Cardiac fibroblast (primary cell): Measurements from ENCODE around the gene RIPOR2.

Source experiments
- DNase-seq, 2 donors: peaks; one replicate each; pipeline versions ENCODE4 v3.0.0 to v3.0.0-alpha.2; 2010; ENCODE audit warnings: low read depth in 2 of 2
- H3K4me3 ChIP-seq, 2 donors: replicated peaks in 1 of 2; 1 replicate in 1 of 2; 2 replicates in 1 of 2; pipeline ENCODE4 v1.5.1; 2011; ENCODE audit warnings: low read depth in 2 of 2, low read length in 2 of 2, mild to moderate bottlenecking in 2 of 2, moderate library complexity in 1 of 2
- TF ChIP-seq, protein P1 (sequence below): IDR thresholded peaks from one replicate; pipeline ENCODE4 v1.5.1; 2011; ENCODE audit warnings: low read depth, mild to moderate bottlenecking, low read length, inconsistent platforms

RIPOR2 gene

DNA sequence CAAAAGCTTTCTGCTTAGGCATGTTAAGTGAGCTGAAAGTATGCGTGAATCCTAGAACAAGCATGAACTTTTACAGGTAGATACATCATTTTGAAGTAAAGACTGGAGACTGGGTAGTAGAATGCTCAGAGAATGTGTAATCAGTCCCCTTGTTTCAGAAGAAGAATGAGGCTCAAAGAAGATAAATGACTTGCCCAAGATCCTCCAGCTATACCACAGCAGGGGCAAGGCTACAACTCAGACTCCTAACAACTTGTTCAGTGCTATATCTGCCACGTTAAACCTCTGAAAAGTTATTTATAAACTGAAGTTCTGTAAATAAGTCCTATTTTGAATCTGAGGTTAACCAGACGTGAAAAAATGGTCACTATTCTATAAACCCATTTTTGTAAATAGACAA lies 2.9 kb downstream of the RIPOR2 start:
- H3K4me3 ChIP-seq: no peak overlapping the region
- TF ChIP-seq, protein P1, sequence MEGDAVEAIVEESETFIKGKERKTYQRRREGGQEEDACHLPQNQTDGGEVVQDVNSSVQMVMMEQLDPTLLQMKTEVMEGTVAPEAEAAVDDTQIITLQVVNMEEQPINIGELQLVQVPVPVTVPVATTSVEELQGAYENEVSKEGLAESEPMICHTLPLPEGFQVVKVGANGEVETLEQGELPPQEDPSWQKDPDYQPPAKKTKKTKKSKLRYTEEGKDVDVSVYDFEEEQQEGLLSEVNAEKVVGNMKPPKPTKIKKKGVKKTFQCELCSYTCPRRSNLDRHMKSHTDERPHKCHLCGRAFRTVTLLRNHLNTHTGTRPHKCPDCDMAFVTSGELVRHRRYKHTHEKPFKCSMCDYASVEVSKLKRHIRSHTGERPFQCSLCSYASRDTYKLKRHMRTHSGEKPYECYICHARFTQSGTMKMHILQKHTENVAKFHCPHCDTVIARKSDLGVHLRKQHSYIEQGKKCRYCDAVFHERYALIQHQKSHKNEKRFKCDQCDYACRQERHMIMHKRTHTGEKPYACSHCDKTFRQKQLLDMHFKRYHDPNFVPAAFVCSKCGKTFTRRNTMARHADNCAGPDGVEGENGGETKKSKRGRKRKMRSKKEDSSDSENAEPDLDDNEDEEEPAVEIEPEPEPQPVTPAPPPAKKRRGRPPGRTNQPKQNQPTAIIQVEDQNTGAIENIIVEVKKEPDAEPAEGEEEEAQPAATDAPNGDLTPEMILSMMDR: no peak
- no peak for DNase-seq

DNA sequence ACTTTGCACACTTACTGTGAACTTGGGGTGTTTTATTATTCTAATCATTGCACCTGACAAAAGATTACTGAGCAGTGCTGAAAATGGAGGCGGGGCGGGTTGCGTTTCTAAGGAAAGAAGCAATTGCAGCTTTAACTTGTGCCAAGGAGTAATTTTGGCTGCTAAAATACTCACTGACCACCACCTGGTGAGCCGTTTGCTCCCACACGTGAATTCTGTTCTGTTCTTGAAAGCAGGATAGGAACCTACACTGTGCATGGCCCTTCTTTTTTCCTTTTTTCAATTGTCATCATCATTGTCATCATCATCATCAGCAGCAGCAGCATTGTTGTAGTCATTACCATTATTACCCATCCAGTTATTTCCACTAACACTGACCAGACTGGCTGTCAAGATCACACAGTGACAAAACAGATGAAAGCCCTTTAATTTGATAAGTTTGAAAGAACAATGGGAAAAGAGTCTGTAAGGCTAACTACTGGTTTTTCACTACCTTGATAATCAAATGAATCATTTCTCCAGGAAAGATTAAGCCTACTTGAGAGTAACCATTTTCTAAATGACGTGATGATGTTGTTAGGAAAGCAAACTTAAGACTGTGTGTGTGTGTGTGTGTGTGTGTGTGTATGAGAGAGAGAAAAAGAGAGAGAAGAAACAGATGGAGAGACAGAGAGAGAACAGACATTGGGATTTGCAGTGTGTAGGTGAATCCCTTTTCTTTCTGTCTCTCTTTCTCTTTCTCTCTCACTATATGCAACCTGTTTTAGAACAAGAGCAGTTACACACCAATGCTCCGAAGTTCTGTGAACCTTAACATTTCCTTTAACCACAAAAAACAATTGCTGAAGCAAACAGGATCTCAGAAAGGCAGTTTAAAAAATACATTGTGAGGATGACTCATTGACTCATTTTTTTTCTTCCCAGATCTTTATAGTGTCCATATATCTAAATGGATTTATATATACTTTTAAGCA lies 3.8 kb downstream of the RIPOR2 start:
- TF ChIP-seq, protein P1: no peak
- no peak overlapping the region for H3K4me3 ChIP-seq
- DNase-seq: peak; percentile 52 to 56

DNA sequence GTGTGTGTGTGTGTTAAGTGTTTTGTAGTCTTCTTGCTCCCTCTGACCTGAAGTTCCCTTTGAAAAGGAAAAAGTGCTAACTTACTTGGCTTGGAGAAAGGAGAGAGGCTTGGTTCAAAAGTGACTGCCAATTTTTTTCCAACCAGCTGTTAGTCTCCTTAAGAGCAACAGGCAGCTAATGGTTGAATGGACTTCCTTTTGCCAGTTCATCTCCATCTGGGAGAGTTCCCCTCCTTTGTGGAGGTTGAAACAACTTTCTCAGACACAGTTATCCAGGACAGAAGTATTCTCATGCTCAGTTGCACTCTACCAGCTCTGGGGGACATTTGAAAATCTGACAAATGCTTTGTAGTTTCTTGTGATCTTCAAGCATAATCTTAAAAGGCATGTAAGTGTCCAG lies 4.5 kb downstream of the RIPOR2 start:
- no peak overlapping the region for H3K4me3 ChIP-seq
- DNase-seq: peak in 1 of 2 donors; percentile 72
- TF ChIP-seq, protein P1: no peak

DNA sequence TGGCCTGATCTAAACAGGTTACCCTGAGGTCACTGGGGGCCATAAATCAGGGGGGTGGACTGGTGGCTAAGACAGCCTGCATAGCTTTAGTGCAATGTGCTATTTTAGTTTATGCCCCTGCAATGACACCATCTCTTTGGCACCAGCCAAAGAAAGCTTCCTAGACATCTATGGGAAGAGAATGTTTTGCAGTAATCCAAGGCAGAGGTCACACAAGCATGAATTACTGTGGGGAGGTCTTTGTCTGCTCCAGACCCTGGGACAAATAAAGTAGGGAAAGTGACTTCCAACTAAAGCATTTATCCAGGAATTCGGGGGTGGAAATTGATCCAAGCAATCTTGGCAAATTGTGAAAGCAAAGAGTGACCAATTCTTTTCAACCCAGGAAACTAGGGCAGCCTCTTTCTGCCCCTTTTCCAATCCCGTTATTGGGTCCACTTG lies 5.3 kb downstream of the RIPOR2 start:
- no peak overlapping the region for H3K4me3 ChIP-seq
- peak; percentile 7 to 62 for DNase-seq
- TF ChIP-seq, protein P1: no peak

DNA sequence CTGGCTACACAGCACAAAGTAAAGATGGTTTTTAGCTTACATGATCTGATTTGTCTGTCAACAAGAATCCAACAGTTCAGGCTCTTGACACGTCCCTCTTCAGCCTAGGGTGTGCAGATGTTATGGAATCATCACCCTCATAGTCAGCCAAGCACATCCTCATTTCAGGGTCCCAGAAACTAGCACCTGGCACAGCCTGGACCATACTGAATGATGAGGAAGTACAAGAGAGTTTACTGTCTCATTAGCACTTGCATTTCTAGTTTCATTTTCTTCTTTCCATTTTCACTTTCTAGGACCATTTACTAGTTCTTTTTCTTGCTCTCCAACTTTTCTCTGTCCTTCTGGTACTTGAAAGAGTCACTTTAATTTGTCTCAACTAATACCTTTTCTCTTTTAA lies 6.5 kb downstream of the RIPOR2 start:
- no peak overlapping the region for H3K4me3 ChIP-seq
- TF ChIP-seq, protein P1: no peak
- no peak for DNase-seq

DNA sequence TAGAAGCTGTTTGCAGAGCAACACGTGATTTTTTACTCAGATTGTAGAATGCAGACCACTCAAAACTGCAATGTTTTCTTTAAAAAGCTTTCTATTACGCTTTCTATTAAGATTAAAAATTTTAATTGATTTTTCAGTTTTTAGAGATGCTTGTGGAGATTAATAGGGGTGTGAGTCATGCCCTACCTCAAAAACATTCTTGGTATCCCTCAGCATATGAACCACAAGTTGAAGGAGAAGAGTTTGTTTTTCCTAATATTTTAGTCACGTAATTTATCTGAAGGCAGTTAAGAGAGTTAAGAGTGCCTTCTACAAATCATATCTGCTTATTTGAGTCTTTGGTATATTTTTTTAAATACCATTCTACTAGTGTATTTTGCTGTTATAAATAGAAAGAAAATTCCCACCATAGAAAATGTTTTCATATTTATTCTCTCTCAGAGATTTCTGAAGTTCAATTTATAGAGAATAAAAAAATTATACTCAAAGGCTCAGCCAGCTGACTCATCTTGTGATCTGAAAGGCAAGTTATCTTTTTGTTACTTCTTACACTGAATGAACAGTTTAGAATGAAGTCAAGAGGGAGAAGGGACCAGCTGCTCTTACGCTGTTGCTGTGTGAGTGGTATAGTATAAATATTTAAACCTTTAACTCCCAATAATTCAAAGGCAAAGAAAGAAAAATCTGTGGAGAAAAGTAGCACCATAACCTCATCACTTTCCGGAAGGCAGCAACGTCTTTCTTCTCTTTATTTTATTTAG lies 7.6 kb downstream of the RIPOR2 start:
- DNase-seq: peak; percentile 16 to 43
- TF ChIP-seq, protein P1: no peak
- no peak overlapping the region for H3K4me3 ChIP-seq
